Thoracic aorta (tissue), 2 donors: Measurements from ENCODE around the gene ANKRD37. TPM values are rescaled to one million over a fixed set of nuclear protein-coding genes. Genes with fewer than 3 reads are reported as not detected.
A peak's percentile ranks its signal among the peaks of the same experiment; 100 is the strongest.

Experiments
- ATAC-seq: fragments of 150-250 bp; one replicate; pipeline ENCODE4 v1.8.0; 2017; ENCODE audit warnings: low read depth; ENCODE audit not compliant: insufficient number of reproducible peaks, low FRiP score
- DNase-seq: peaks from one replicate; pipeline ENCODE4 v3.0.0-alpha.2; 2020; ENCODE audit warnings: low spot score
- H3K27ac ChIP-seq, 2 donors: fragments of 200-600 bp; sonication (generic); 1 replicate in 1 of 2; 2 replicates in 1 of 2; pipeline ENCODE4 v1.5.1; 2016; ENCODE audit warnings: mild to moderate bottlenecking in 2 of 2, moderate library complexity in 2 of 2
- H3K27me3 ChIP-seq: fragments of 200-600 bp; sonication (generic); replicated peaks from 2 replicates; pipeline ENCODE4 v1.6.0; 2016; ENCODE audit warnings: mild to moderate bottlenecking; ENCODE audit not compliant: insufficient read depth
- H3K36me3 ChIP-seq: fragments of 200-600 bp; sonication (generic); one replicate; pipeline ENCODE4 v1.5.1; 2016
- H3K4me1 ChIP-seq, 2 donors: fragments of 200-600 bp; sonication (generic); 1 replicate in 1 of 2; 2 replicates in 1 of 2; pipeline versions ENCODE4 v1.5.1 to v1.6.0; 2016; ENCODE audit warnings: low read depth in 2 of 2, mild to moderate bottlenecking in 1 of 2; ENCODE audit not compliant: control insufficient read depth in 1 of 2
- H3K4me3 ChIP-seq: fragments of 200-600 bp; sonication (generic); 2 replicates; pipeline ENCODE4 v1.5.1; 2016; ENCODE audit warnings: mild to moderate bottlenecking
- H3K9me3 ChIP-seq: fragments of 200-600 bp; sonication (generic); 2 replicates; pipeline ENCODE4 v1.5.1; 2016
- total RNA-seq, 2 donors: library from RNA; depleted of rRNA; stranded (reverse); fragments of >200 nt; gene quantifications; one replicate each; pipeline versions ENCODE4 v1.1.0 to v1.2.3, GENCODE V29; 2016
- TF ChIP-seq, protein P1 (sequence below): fragments of 200-600 bp; sonication (generic); IDR thresholded peaks from one replicate; pipeline ENCODE4 v1.5.1; 2019; ENCODE audit warnings: antibody characterized with exemption

The ANKRD37 gene
- total RNA-seq, 2 donors from 2014 or later: 15.7 to 24.2 TPM

DNA sequence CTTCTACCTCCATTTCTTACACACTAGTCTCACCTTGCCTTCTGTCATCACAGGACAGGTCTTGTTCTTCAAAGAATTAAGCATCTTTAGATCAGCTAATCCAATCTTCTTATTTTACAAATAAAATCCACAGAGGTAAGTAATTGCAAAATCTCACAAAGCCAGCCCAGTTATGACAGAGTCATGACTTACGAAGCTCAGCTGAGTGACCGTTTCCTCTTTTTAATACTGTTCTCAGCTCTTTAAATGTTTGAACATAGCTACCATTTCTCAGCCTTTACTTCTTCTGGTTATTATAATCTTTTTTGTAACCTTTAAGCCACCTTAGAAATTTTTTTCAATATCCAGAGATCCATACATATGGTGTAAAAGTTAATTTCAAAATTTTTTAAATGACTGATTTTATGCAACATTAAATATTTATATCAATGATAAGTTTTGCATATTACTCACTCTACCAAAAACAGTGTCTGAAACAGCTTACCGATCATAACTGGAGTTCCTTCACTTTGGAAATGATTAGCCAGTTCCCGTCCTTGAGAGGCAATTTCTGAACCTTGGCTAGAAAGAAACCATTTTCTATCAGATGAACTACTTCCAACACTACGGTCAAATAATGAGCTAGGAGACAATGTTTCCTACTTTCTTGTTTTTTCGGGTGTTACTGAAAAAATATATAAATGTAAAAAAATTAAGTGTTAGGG is 8.8 kb downstream of the ANKRD37 start:
- Histone ChIP-seq H3K4me1 (peaks cover 13 to 30% of the 10 kb centered on the region in 2 donors), H3K36me3 (no peaks in the 10 kb centered on the region)

DNA sequence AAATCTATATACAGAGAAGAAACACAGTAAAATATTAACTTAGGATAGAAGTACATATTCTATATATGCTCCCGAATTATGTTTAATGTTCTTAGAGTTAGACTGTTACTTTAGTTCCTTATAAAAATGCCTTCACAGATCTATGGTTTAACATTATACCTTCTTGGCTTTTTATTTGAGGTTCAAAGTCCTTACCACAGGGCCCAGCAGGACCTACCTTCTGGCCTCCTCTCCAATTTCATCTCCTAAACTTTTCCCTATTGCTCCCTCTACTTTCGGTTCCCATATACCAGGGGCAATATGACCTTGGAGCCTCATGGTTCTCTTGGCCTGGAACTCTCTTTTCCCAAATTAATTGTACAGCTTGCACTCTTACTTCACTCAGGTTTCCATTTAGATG is 11.8 kb downstream of the ANKRD37 start:
- Histone ChIP-seq H3K36me3 (no peaks in the 10 kb centered on the region), H3K27me3 (no peaks in the 10 kb centered on the region), H3K4me3 (no peak overlapping the region), H3K27ac (no peak overlapping the region), H3K4me1 (peaks cover 8 to 14% of the 10 kb centered on the region in 2 donors), H3K9me3 (no peaks in the 10 kb centered on the region)
- ATAC-seq (no peak), DNase-seq (no peak)
- TF ChIP-seq, protein P1, sequence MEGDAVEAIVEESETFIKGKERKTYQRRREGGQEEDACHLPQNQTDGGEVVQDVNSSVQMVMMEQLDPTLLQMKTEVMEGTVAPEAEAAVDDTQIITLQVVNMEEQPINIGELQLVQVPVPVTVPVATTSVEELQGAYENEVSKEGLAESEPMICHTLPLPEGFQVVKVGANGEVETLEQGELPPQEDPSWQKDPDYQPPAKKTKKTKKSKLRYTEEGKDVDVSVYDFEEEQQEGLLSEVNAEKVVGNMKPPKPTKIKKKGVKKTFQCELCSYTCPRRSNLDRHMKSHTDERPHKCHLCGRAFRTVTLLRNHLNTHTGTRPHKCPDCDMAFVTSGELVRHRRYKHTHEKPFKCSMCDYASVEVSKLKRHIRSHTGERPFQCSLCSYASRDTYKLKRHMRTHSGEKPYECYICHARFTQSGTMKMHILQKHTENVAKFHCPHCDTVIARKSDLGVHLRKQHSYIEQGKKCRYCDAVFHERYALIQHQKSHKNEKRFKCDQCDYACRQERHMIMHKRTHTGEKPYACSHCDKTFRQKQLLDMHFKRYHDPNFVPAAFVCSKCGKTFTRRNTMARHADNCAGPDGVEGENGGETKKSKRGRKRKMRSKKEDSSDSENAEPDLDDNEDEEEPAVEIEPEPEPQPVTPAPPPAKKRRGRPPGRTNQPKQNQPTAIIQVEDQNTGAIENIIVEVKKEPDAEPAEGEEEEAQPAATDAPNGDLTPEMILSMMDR: no peak

More for the DNA sequence above, 8.8 kb downstream of the ANKRD37 start:
- TF ChIP-seq, protein P1: no peak
- no peak for ATAC-seq
- no peak overlapping the region for H3K4me3 ChIP-seq
- H3K27me3 ChIP-seq: no peaks in the 10 kb centered on the region
- DNase-seq: no peak
- no peaks in the 10 kb centered on the region for H3K9me3 ChIP-seq
- H3K27ac ChIP-seq: peak overlapping the region; percentile 2 to 79

DNA sequence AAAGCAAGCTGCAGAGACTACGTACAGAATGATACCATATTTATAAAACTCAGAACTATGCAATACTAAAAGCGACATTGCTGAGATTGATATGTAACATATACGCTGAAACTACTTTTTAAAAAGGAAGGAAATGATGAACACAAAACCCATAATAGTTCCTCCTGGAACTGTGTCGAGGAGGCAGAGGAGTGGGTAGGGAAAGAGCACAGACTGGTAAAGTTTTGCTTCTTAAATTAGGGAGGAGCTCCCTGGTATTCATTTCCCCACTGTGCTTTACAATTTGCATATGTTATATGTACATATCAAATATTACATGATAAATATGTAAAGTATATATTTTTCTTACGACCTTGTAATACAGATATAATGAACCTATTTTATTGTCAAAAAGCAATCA is 15.2 kb downstream of the ANKRD37 start:
- Histone ChIP-seq H3K36me3 (peaks cover 7% of the 10 kb centered on the region), H3K27ac (peak overlapping the region; percentile 56 to 63), H3K4me1 (peaks cover 7 to 12% of the 10 kb centered on the region in 2 donors), H3K9me3 (no peaks in the 10 kb centered on the region), H3K27me3 (no peaks in the 10 kb centered on the region), H3K4me3 (no peak overlapping the region)
- TF ChIP-seq, protein P1: no peak
- ATAC-seq: no peak
- no peak for DNase-seq

DNA sequence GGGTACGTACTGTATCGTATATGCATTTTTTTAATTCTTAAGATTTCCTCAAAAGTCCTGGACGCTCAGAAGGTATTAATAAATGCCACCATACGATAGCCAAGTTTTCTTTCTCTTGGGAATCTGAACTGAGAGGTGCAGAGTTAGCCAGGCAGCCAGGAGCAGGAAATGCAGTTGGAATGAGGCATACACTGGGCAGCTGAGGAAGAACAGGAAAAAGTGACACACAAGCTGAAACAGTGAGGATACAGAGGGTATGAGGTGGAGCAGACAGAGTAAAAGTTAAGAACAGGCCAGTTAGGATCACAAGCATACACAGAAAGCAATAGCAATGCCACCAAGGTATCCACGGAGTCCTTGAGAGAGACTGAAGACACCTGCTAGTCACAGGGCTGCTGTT is 15.8 kb downstream of the ANKRD37 start:
- peak; percentile 40 for ATAC-seq
- no peaks in the 10 kb centered on the region for H3K9me3 ChIP-seq
- H3K4me3 ChIP-seq: no peak overlapping the region
- no peaks in the 10 kb centered on the region for H3K27me3 ChIP-seq
- DNase-seq: no peak
- TF ChIP-seq, protein P1: no peak
- H3K4me1 ChIP-seq: peaks cover 7 to 12% of the 10 kb centered on the region in 2 donors
- H3K36me3 ChIP-seq: peaks cover 10% of the 10 kb centered on the region
- peak overlapping the region; percentile 56 to 63 for H3K27ac ChIP-seq

DNA sequence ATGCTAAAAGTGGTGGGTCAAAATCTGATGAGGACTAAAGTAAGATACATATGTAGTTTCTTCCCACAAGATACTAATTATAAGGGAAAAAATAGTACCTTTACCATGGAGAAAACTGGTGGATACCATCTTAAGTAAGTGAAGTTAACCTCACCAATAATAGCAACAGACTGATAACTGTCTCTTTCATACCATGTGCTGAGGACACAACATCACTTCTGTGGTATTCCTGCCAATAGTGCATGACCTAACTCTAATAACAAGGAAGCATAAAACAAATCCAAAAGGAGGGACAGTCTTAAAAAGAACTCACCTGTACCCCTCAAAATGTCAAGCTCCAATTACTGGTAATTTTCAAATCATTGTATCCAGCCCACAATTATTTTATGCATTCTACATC is 20.3 kb downstream of the ANKRD37 start:
- TF ChIP-seq, protein P1: no peak
- Histone ChIP-seq H3K36me3 (peaks cover 15% of the 10 kb centered on the region), H3K4me3 (no peak overlapping the region), H3K27me3 (no peaks in the 10 kb centered on the region), H3K27ac (no peak overlapping the region), H3K4me1 (peaks cover 9 to 26% of the 10 kb centered on the region in 2 donors), H3K9me3 (no peaks in the 10 kb centered on the region)
- ATAC-seq: no peak
- DNase-seq: no peak
